ENCODE results near the gene MARCHF6.
"Not testable (repeated sequence)": the region's sequence is repeated elsewhere in the genome, so short reads cannot be mapped to it uniquely, and the experiment has no call there.

Gene MARCHF6

GRCh38 chr5:10365782-10366181 lies 12.3 kb downstream of the MARCHF6 start:
- Histone ChIP-seq H3K36me3 (ENCODE audit: control insufficient read depth in 2 of 2, insufficient read depth in 2 of 2, low read length in 2 of 2) (no peaks in the 10 kb centered on the region), H3K9me3 (ENCODE audit: control insufficient read depth in 2 of 2, low read length in 2 of 2) (no peaks in the 10 kb centered on the region), H3K4me1 (ENCODE audit: control insufficient read depth in 2 of 2, insufficient read depth in 2 of 2, low read length in 2 of 2) (peaks cover 9 to 12% of the 10 kb centered on the region in 2 donors), H3K4me3 (ENCODE audit: low read length in 2 of 2) (no peak overlapping the region), H3K27me3 (ENCODE audit: control insufficient read depth in 2 of 2, insufficient read depth in 2 of 2, low read length in 2 of 2) (no peaks in the 10 kb centered on the region), H3K9ac (ENCODE audit: low read depth in 1 of 2, low read length in 2 of 2) (no peak overlapping the region), H3K27ac (ENCODE audit: low read depth in 2 of 2, low read length in 2 of 2) (no peak overlapping the region)

GRCh38 chr5:10366310-10367272 lies 13.1 kb downstream of the MARCHF6 start:
- H3K9me3 ChIP-seq (ENCODE audit: control insufficient read depth in 2 of 2, low read length in 2 of 2), result no peaks in the 10 kb centered on the region
- no peak overlapping the region for H3K4me3 ChIP-seq (ENCODE audit: low read length in 2 of 2)
- peaks cover 8 to 9% of the 10 kb centered on the region in 2 donors for H3K4me1 ChIP-seq (ENCODE audit: control insufficient read depth in 2 of 2, insufficient read depth in 2 of 2, low read length in 2 of 2)
- H3K27ac ChIP-seq (ENCODE audit: low read depth in 2 of 2, low read length in 2 of 2), result no peak overlapping the region
- no peaks in the 10 kb centered on the region for H3K27me3 ChIP-seq (ENCODE audit: control insufficient read depth in 2 of 2, insufficient read depth in 2 of 2, low read length in 2 of 2)
- H3K36me3 ChIP-seq (ENCODE audit: control insufficient read depth in 2 of 2, insufficient read depth in 2 of 2, low read length in 2 of 2), result no peaks in the 10 kb centered on the region
- no peak overlapping the region for H3K9ac ChIP-seq (ENCODE audit: low read depth in 1 of 2, low read length in 2 of 2)

GRCh38 chr5:10367579-10367978 lies 14.1 kb downstream of the MARCHF6 start:
- H3K4me1 ChIP-seq (ENCODE audit: control insufficient read depth in 2 of 2, insufficient read depth in 2 of 2, low read length in 2 of 2), result peaks cover 8 to 9% of the 10 kb centered on the region in 2 donors

GRCh38 chr5:10370931-10371330 lies 17.4 kb downstream of the MARCHF6 start:
- Histone ChIP-seq H3K36me3 (ENCODE audit: control insufficient read depth in 2 of 2, insufficient read depth in 2 of 2, low read length in 2 of 2) (no peaks in the 10 kb centered on the region), H3K9me3 (ENCODE audit: control insufficient read depth in 2 of 2, low read length in 2 of 2) (no peaks in the 10 kb centered on the region), H3K4me1 (ENCODE audit: control insufficient read depth in 2 of 2, insufficient read depth in 2 of 2, low read length in 2 of 2) (peaks cover 13 to 14% of the 10 kb centered on the region in 2 donors), H3K27ac (ENCODE audit: low read depth in 2 of 2, low read length in 2 of 2) (no peak overlapping the region), H3K4me3 (ENCODE audit: low read length in 2 of 2) (no peak overlapping the region), H3K27me3 (ENCODE audit: control insufficient read depth in 2 of 2, insufficient read depth in 2 of 2, low read length in 2 of 2) (no peaks in the 10 kb centered on the region), H3K9ac (ENCODE audit: low read depth in 1 of 2, low read length in 2 of 2) (no peak overlapping the region)

More at GRCh38 chr5:10367579-10367978, 14.1 kb downstream of the MARCHF6 start:
- Histone ChIP-seq H3K27ac (ENCODE audit: low read depth in 2 of 2, low read length in 2 of 2) (no peak overlapping the region), H3K4me3 (ENCODE audit: low read length in 2 of 2) (no peak overlapping the region), H3K9ac (ENCODE audit: low read depth in 1 of 2, low read length in 2 of 2) (no peak overlapping the region), H3K36me3 (ENCODE audit: control insufficient read depth in 2 of 2, insufficient read depth in 2 of 2, low read length in 2 of 2) (no peaks in the 10 kb centered on the region), H3K27me3 (ENCODE audit: control insufficient read depth in 2 of 2, insufficient read depth in 2 of 2, low read length in 2 of 2) (no peaks in the 10 kb centered on the region), H3K9me3 (ENCODE audit: control insufficient read depth in 2 of 2, low read length in 2 of 2) (no peaks in the 10 kb centered on the region)

GRCh38 chr5:10371369-10371768 lies 17.9 kb downstream of the MARCHF6 start:
- not testable (repeated sequence) for H3K36me3 ChIP-seq (ENCODE audit: control insufficient read depth in 2 of 2, insufficient read depth in 2 of 2, low read length in 2 of 2); H3K9ac ChIP-seq (ENCODE audit: low read depth in 1 of 2, low read length in 2 of 2); H3K27ac ChIP-seq (ENCODE audit: low read depth in 2 of 2, low read length in 2 of 2); H3K4me3 ChIP-seq (ENCODE audit: low read length in 2 of 2); H3K27me3 ChIP-seq (ENCODE audit: control insufficient read depth in 2 of 2, insufficient read depth in 2 of 2, low read length in 2 of 2); H3K9me3 ChIP-seq (ENCODE audit: control insufficient read depth in 2 of 2, low read length in 2 of 2)
- H3K4me1 ChIP-seq (ENCODE audit: control insufficient read depth in 2 of 2, insufficient read depth in 2 of 2, low read length in 2 of 2), result peaks cover 10 to 13% of the 10 kb centered on the region in 2 donors

- Histone ChIP-seq H3K27ac (ENCODE audit: low read depth in 2 of 2, low read length in 2 of 2) (no peak overlapping the region), H3K4me1 (ENCODE audit: control insufficient read depth in 2 of 2, insufficient read depth in 2 of 2, low read length in 2 of 2) (peaks cover 4 to 6% of the 10 kb centered on the region in 2 donors), H3K36me3 (ENCODE audit: control insufficient read depth in 2 of 2, insufficient read depth in 2 of 2, low read length in 2 of 2) (peaks cover 3 to 8% of the 10 kb centered on the region in 2 donors), H3K9ac (ENCODE audit: low read depth in 1 of 2, low read length in 2 of 2) (no peak overlapping the region), H3K9me3 (ENCODE audit: control insufficient read depth in 2 of 2, low read length in 2 of 2) (no peaks in the 10 kb centered on the region), H3K27me3 (ENCODE audit: control insufficient read depth in 2 of 2, insufficient read depth in 2 of 2, low read length in 2 of 2) (no peaks in the 10 kb centered on the region), H3K4me3 (ENCODE audit: low read length in 2 of 2) (no peak overlapping the region)
Observed at GRCh38 chr5:10372726-10373709, 19.5 kb downstream of the MARCHF6 start.

GRCh38 chr5:10374046-10375022 lies 20.8 kb downstream of the MARCHF6 start:
- H3K4me3 ChIP-seq (ENCODE audit: low read length in 2 of 2), result no peak overlapping the region
- no peak overlapping the region for H3K27ac ChIP-seq (ENCODE audit: low read depth in 2 of 2, low read length in 2 of 2)
- peaks cover 3 to 13% of the 10 kb centered on the region in 2 donors for H3K36me3 ChIP-seq (ENCODE audit: control insufficient read depth in 2 of 2, insufficient read depth in 2 of 2, low read length in 2 of 2)
- no peak overlapping the region for H3K9ac ChIP-seq (ENCODE audit: low read depth in 1 of 2, low read length in 2 of 2)
- H3K4me1 ChIP-seq (ENCODE audit: control insufficient read depth in 2 of 2, insufficient read depth in 2 of 2, low read length in 2 of 2), result peaks cover 4 to 6% of the 10 kb centered on the region in 2 donors
- no peaks in the 10 kb centered on the region for H3K27me3 ChIP-seq (ENCODE audit: control insufficient read depth in 2 of 2, insufficient read depth in 2 of 2, low read length in 2 of 2)
- H3K9me3 ChIP-seq (ENCODE audit: control insufficient read depth in 2 of 2, low read length in 2 of 2), result no peaks in the 10 kb centered on the region

GRCh38 chr5:10375146-10375545 lies 21.7 kb downstream of the MARCHF6 start:
- H3K4me3 ChIP-seq (ENCODE audit: low read length in 2 of 2); H3K9ac ChIP-seq (ENCODE audit: low read depth in 1 of 2, low read length in 2 of 2); H3K9me3 ChIP-seq (ENCODE audit: control insufficient read depth in 2 of 2, low read length in 2 of 2); H3K27me3 ChIP-seq (ENCODE audit: control insufficient read depth in 2 of 2, insufficient read depth in 2 of 2, low read length in 2 of 2); H3K4me1 ChIP-seq (ENCODE audit: control insufficient read depth in 2 of 2, insufficient read depth in 2 of 2, low read length in 2 of 2); H3K27ac ChIP-seq (ENCODE audit: low read depth in 2 of 2, low read length in 2 of 2): not testable (repeated sequence)
- peaks cover 3 to 13% of the 10 kb centered on the region in 2 donors for H3K36me3 ChIP-seq (ENCODE audit: control insufficient read depth in 2 of 2, insufficient read depth in 2 of 2, low read length in 2 of 2)

- H3K27ac ChIP-seq (ENCODE audit: low read depth in 2 of 2, low read length in 2 of 2), result no peak overlapping the region
- H3K4me1 ChIP-seq (ENCODE audit: control insufficient read depth in 2 of 2, insufficient read depth in 2 of 2, low read length in 2 of 2), result peaks cover 4 to 6% of the 10 kb centered on the region in 2 donors
Observed at GRCh38 chr5:10376544-10376943, 23.0 kb downstream of the MARCHF6 start.

More at GRCh38 chr5:10376544-10376943, 23.0 kb downstream of the MARCHF6 start:
- H3K9ac ChIP-seq (ENCODE audit: low read depth in 1 of 2, low read length in 2 of 2), result no peak overlapping the region
- H3K27me3 ChIP-seq (ENCODE audit: control insufficient read depth in 2 of 2, insufficient read depth in 2 of 2, low read length in 2 of 2), result no peaks in the 10 kb centered on the region
- peaks cover 3 to 21% of the 10 kb centered on the region in 2 donors for H3K36me3 ChIP-seq (ENCODE audit: control insufficient read depth in 2 of 2, insufficient read depth in 2 of 2, low read length in 2 of 2)
- H3K4me3 ChIP-seq (ENCODE audit: low read length in 2 of 2), result no peak overlapping the region
- H3K9me3 ChIP-seq (ENCODE audit: control insufficient read depth in 2 of 2, low read length in 2 of 2), result no peaks in the 10 kb centered on the region
